Heart right ventricle (tissue), 16 donors: ENCODE data around the gene ADSS1. TPM values are rescaled to one million over a fixed set of nuclear protein-coding genes. Genes with fewer than 3 reads are reported as not detected.

Source experiments
- ATAC-seq, 8 donors: fragments of 200-7000 bp; cut with Tn5 transposase; one replicate each; pipeline ENCODE4 v1.9.1; 2020; ENCODE audit warnings: mild to moderate bottlenecking in 8 of 8, moderate library complexity in 8 of 8, moderate number of reproducible peaks in 1 of 8
- DNase-seq, 2 donors: peaks; one replicate each; pipeline ENCODE4 v3.0.0-alpha.2; 2020
- H3K27ac ChIP-seq, 10 donors: fragments of 200-600 bp; sonication (generic) in 2 of 10; one replicate each; pipeline versions ENCODE4 v1.5.0 to v1.8.0; 2020 to 2022; ENCODE audit warnings: mild to moderate bottlenecking in 3 of 10
- H3K27me3 ChIP-seq, 7 donors: fragments of 200-600 bp; one replicate each; pipeline ENCODE4 v1.8.0; 2021 to 2022; ENCODE audit warnings: mild to moderate bottlenecking in 2 of 7
- H3K36me3 ChIP-seq, 9 donors: fragments of 200-600 bp; sonication (generic) in 1 of 9; one replicate each; pipeline versions ENCODE4 v1.5.0 to v1.8.0; 2020 to 2022; ENCODE audit warnings: mild to moderate bottlenecking in 2 of 9
- H3K4me1 ChIP-seq, 9 donors: fragments of 200-600 bp; sonication (generic) in 1 of 9; one replicate each; pipeline versions ENCODE4 v1.5.0 to v1.8.0; 2020 to 2022; ENCODE audit warnings: mild to moderate bottlenecking in 4 of 9
- H3K4me3 ChIP-seq, 10 donors: fragments of 200-600 bp; sonication (generic) in 2 of 10; one replicate each; pipeline versions ENCODE4 v1.5.0 to v1.8.0; 2020 to 2022; ENCODE audit warnings: mild to moderate bottlenecking in 7 of 10, moderate library complexity in 2 of 10
- H3K9me3 ChIP-seq, 11 donors: fragments of 200-600 bp in 10 of 11; sonication (generic) in 2 of 11; one replicate each; pipeline versions ENCODE4 v1.5.0 to v1.8.0; 2013 to 2022; ENCODE audit warnings: mild to moderate bottlenecking in 2 of 11, control low read depth in 1 of 11, moderate library complexity in 1 of 11
- CTCF ChIP-seq, 9 donors: fragments of 200-600 bp; sonication (generic) in 2 of 9; IDR thresholded peaks; one replicate each; pipeline versions ENCODE4 v1.5.0 to v1.8.0; 2021 to 2022; ENCODE audit warnings: antibody characterized with exemption in 9 of 9, mild to moderate bottlenecking in 5 of 9, moderate library complexity in 1 of 9
- WGBS, 2 donors: extraction: QIAGEN DNeasy Blood & Tissue Kit; methylation state at CpG; one replicate each; pipeline ENCODE4 v1.1.7; 2013; ENCODE audit warnings: inconsistent platforms in 1 of 2; 5-methylcytosine and 5-hydroxymethylcytosine counted together
- intact Hi-C, 10 donors: fragments of 100-400 bp; cut with DNase I; formaldehyde crosslinking; loops; one replicate each; pipeline versions ENCODE4 v1.11.1 to v1.14.2; 2022
- polyA plus RNA-seq, 2 donors: library from polyadenylated mRNA; stranded (reverse); fragments of 200-250 nt; gene quantifications; one replicate each; pipeline ENCODE4 v1.2.3, GENCODE V29; 2013
- total RNA-seq, 10 donors: library from RNA; stranded (reverse); fragmentation: NEBNext Ultra II Directional in 3 of 10; extraction: Animal tissue kit (Norgen Biotek cat#: 25700) in 3 of 10; gene quantifications; one replicate each; pipeline versions ENCODE4 v1.2.1 to v1.2.4, GENCODE V29; 2021 to 2023
- donor health status: Arrhythmogenic right ventricular cardiomyopathy.
- donor health status: ischemic (EF 13 %, LVEDD 7.1; RV severe dilation, severe dysfunction).
- donor health status: healthy with polysubstance abuse.
- donor health status: DM: no; HTN: yes; CAD: no.
- donor health status: DM: no; HTN: no; CAD: no.
- donor health status: ischemic (EF 25% LVEDD 6.9; RV normal size, moderate dysfunction).
- donor health status: ischemic (EF 25% LVEDD 5.7; RV mildly dilated, moderate dysfunction).
- donor health status: healthy.
- donor health status: DM: yes; HTN: yes; CAD: no.
- donor health status: Ischemic cardiomyopathy.
- donor health status: ischemic (EF 35%, LVEDD 5.7; RV mildly dilated, moderate dysfunction).
- donor health status: nonischemic (EF 11% LVEDD 7.7; RV severe dilation, severe dysfunction).
- donor health status: DM: yes; HTN: yes; CAD: no.
- donor health status: PGD.
- donor health status: ischemic (EF 29% LVEDD 5.4; RV normal size, mild dysfunction).
- donor health status: nonischemic (EF 23%, LVEDD 6.1; RV moderate dilation, normal function).

Gene ADSS1
- total and polyA plus RNA-seq, 12 donors, result 74.6 to 295 (median 195) TPM

GRCh38 chr14:104700225-104700651 is 23.8 kb upstream of the ADSS1 start:
- TF ChIP-seq CTCF (IDR thresholded peaks at IDR 0.05), result no peak
- intact Hi-C loops, result no loop called here
- peak overlapping the region; percentile 18 to 90 (median 72) for H3K27ac ChIP-seq
- ATAC-seq (peak; percentile 14 to 59 (median 50)), DNase-seq (peak in 1 of 2 donors; percentile 54)
- H3K4me1 ChIP-seq, result peaks cover 46 to 74% (median 59%) of the 10 kb centered on the region in 9 donors
- no peaks in the 10 kb centered on the region for H3K9me3 ChIP-seq
- H3K36me3 ChIP-seq, result peaks cover 0 to 64% (median 19%) of the 10 kb centered on the region in 9 donors
- H3K27me3 ChIP-seq, result no peaks in the 10 kb centered on the region
- WGBS, 2 donors, result 49 to 63% methylated on average over 14 of the region's 14 CpGs
- peak overlapping the region in 9 of 10 donors; percentile 3 to 49 (median 29) for H3K4me3 ChIP-seq

GRCh38 chr14:104700747-104701217 is 23.2 kb upstream of the ADSS1 start:
- ATAC-seq, result no peak
- H3K4me3 ChIP-seq, result peak overlapping the region in 4 of 10 donors; percentile 13 to 49 (median 36)
- 74 to 78% methylated on average over 22 of the region's 22 CpGs for WGBS, 2 donors
- peaks cover 0 to 68% (median 19%) of the 10 kb centered on the region in 9 donors for H3K36me3 ChIP-seq
- TF ChIP-seq CTCF (IDR thresholded peaks at IDR 0.05), result no peak
- DNase-seq, result no peak
- H3K27ac ChIP-seq, result peak overlapping the region in 8 of 10 donors; percentile 1 to 90 (median 70)
- peaks cover 42 to 69% (median 53%) of the 10 kb centered on the region in 9 donors for H3K4me1 ChIP-seq
- H3K9me3 ChIP-seq, result no peaks in the 10 kb centered on the region
- intact Hi-C loops, result no loop called here
- no peaks in the 10 kb centered on the region for H3K27me3 ChIP-seq

- 93 to 94% methylated on average over 46 of the region's 46 CpGs for WGBS, 2 donors
- no peaks in the 10 kb centered on the region for H3K27me3 ChIP-seq
- intact Hi-C loops, result no loop called here
- no peak for DNase-seq
- peak overlapping the region in 5 of 10 donors; percentile 56 to 90 (median 69) for H3K27ac ChIP-seq
- no peak for ATAC-seq
- no peak overlapping the region for H3K4me3 ChIP-seq
- TF ChIP-seq CTCF (IDR thresholded peaks at IDR 0.05), result no peak
- peaks cover 35 to 61% (median 46%) of the 10 kb centered on the region in 9 donors for H3K4me1 ChIP-seq
- no peaks in the 10 kb centered on the region for H3K9me3 ChIP-seq
- peaks cover 0 to 67% (median 19%) of the 10 kb centered on the region in 9 donors for H3K36me3 ChIP-seq
Measured at GRCh38 chr14:104701383-104702076, 22.5 kb upstream of the ADSS1 start.

GRCh38 chr14:104702106-104702505 is 21.9 kb upstream of the ADSS1 start:
- no peak for TF ChIP-seq CTCF (IDR thresholded peaks at IDR 0.05)
- intact Hi-C loops, result no loop called here
- Histone ChIP-seq H3K36me3 (peaks cover 0 to 62% (median 19%) of the 10 kb centered on the region in 9 donors), H3K4me3 (no peak overlapping the region), H3K4me1 (peaks cover 30 to 58% (median 40%) of the 10 kb centered on the region in 9 donors), H3K27me3 (no peaks in the 10 kb centered on the region), H3K9me3 (no peaks in the 10 kb centered on the region), H3K27ac (no peak overlapping the region)
- WGBS, 2 donors, result 73 to 81% methylated on average over 12 of the region's 12 CpGs
- DNase-seq (no peak), ATAC-seq (no peak)
